Dendritic cell treated with granulocyte-macrophage colony-stimulating factor and Interleukin-4, amounts not matched to agents 40 ng/mL and 50 ng/mL, for 4 days (primary cell): ENCODE data around the gene PNMT.

Source experiments
- H3K27ac Mint-ChIP-seq: one replicate; pipeline ENCODE4 v1.8.0; 2022; ENCODE audit warnings: mild to moderate bottlenecking, mixed read lengths
- H3K27me3 Mint-ChIP-seq: one replicate; pipeline ENCODE4 v1.8.0; 2022; ENCODE audit warnings: mild to moderate bottlenecking, mixed read lengths
- H3K36me3 Mint-ChIP-seq: one replicate; pipeline ENCODE4 v1.8.0; 2022; ENCODE audit warnings: low read depth, mixed read lengths
- H3K4me1 Mint-ChIP-seq: one replicate; pipeline ENCODE4 v1.8.0; 2022; ENCODE audit warnings: low read depth, mixed read lengths
- H3K4me3 Mint-ChIP-seq: one replicate; pipeline ENCODE4 v1.8.0; 2022; ENCODE audit warnings: mild to moderate bottlenecking, moderate library complexity, mixed read lengths
- H3K9me3 Mint-ChIP-seq: one replicate; pipeline ENCODE4 v1.8.0; 2022; ENCODE audit warnings: mixed read lengths
- intact Hi-C: fragments of 100-400 bp; cut with micrococcal nuclease; formaldehyde crosslinking; loops from one replicate; pipeline ENCODE4 v1.15.0; 2022

Gene PNMT

DNA sequence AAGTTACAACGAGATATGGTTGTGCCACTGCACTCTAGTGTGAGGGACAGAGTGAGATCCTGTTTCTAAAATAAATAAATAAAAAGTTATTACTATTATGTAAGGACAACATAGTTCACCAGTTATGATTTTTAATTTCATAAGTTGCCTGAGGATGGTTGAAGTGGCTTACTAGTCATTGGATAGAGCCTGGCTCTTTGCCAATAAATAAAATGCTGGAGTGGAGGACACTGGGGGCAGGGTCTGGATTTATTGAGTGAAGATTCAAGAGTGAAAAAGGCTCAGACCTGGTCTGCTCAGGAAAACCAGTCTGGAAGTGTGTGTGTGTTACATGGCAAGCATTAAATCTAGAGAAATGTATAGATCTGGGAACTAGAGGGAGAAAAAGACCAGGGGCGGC is 29.2 kb upstream of the PNMT start:
- peak overlapping the region; percentile 37 for H3K27ac Mint-ChIP-seq
- peak overlapping the region; percentile 10 for H3K4me3 Mint-ChIP-seq
- H3K36me3 Mint-ChIP-seq: peaks cover 17% of the 10 kb centered on the region
- H3K4me1 Mint-ChIP-seq: peaks cover 93% of the 10 kb centered on the region
- no peaks in the 10 kb centered on the region for H3K9me3 Mint-ChIP-seq
- intact Hi-C loops: no loop called here
- no peaks in the 10 kb centered on the region for H3K27me3 Mint-ChIP-seq

- H3K27me3 Mint-ChIP-seq: no peaks in the 10 kb centered on the region
- peaks cover 21% of the 10 kb centered on the region for H3K36me3 Mint-ChIP-seq
- peak overlapping the region; percentile 37 for H3K27ac Mint-ChIP-seq
- H3K9me3 Mint-ChIP-seq: no peaks in the 10 kb centered on the region
- H3K4me3 Mint-ChIP-seq: peak overlapping the region; percentile 35
- intact Hi-C loops: no loop called here
- peaks cover 94% of the 10 kb centered on the region for H3K4me1 Mint-ChIP-seq
Observed at GRCh38 chr17:39639566-39640458, 28.4 kb upstream of the PNMT start.

DNA sequence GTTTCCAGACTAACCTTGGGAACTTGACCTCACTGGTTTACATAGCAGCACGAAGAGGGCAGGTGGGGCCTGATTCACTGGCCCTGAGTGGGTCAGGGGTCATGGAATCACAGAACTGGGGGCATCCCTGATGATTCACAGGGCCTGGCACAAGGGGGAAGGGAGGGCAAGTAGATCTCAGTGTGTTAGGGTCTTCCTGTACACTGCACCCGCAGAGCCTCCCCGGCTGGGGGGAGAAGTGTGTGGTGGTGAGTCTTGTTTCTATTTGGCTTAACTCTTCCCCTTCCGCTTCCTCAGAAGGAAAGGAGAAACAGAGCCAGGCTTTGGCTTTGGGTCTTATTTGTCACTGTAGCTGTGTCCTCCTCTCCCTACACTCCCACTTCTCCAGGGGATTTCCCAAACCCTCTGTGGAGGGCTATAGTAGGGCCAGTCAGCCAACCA is 27.6 kb upstream of the PNMT start:
- Mint-ChIP-seq H3K27me3 (no peaks in the 10 kb centered on the region), H3K4me3 (peak overlapping the region; percentile 63), H3K9me3 (no peaks in the 10 kb centered on the region), H3K36me3 (peaks cover 29% of the 10 kb centered on the region), H3K27ac (peak overlapping the region; percentile 37), H3K4me1 (peaks cover 94% of the 10 kb centered on the region)
- intact Hi-C loops: no loop called here

GRCh38 chr17:39641097-39641496 is 27.2 kb upstream of the PNMT start:
- H3K9me3 Mint-ChIP-seq: no peaks in the 10 kb centered on the region
- intact Hi-C loops: no loop called here
- no peak overlapping the region for H3K4me3 Mint-ChIP-seq
- peaks cover 34% of the 10 kb centered on the region for H3K36me3 Mint-ChIP-seq
- H3K27ac Mint-ChIP-seq: peak overlapping the region; percentile 37
- H3K4me1 Mint-ChIP-seq: peaks cover 94% of the 10 kb centered on the region
- no peaks in the 10 kb centered on the region for H3K27me3 Mint-ChIP-seq

DNA sequence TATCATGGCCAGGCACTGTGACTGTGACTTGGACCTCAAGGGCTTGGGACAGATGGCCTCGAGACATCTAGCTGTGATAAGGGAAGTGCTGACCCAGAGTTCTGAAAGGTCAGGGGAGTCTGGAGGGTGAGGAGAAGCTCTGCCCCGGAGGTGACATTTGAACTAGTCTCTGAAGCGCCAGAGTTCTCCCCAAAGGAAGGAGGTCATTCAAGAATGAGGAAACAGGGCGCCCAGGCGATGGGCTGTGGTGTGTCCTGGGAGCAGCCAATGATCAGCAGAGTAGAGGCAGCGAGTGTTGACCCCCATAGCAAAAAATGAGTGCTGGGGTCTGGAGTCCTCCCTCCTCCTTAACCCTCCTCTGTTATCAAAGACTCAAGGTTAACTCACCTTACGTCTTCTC is 26.4 kb upstream of the PNMT start:
- no peaks in the 10 kb centered on the region for H3K9me3 Mint-ChIP-seq
- no peaks in the 10 kb centered on the region for H3K27me3 Mint-ChIP-seq
- H3K4me3 Mint-ChIP-seq: no peak overlapping the region
- intact Hi-C loops: loop anchor here (2.0 kb wide), 1 partner anchor 17 kb away; no protein-coding TSS in a partner anchor
- H3K4me1 Mint-ChIP-seq: peaks cover 95% of the 10 kb centered on the region
- H3K27ac Mint-ChIP-seq: peak overlapping the region; percentile 37
- H3K36me3 Mint-ChIP-seq: peaks cover 37% of the 10 kb centered on the region

DNA sequence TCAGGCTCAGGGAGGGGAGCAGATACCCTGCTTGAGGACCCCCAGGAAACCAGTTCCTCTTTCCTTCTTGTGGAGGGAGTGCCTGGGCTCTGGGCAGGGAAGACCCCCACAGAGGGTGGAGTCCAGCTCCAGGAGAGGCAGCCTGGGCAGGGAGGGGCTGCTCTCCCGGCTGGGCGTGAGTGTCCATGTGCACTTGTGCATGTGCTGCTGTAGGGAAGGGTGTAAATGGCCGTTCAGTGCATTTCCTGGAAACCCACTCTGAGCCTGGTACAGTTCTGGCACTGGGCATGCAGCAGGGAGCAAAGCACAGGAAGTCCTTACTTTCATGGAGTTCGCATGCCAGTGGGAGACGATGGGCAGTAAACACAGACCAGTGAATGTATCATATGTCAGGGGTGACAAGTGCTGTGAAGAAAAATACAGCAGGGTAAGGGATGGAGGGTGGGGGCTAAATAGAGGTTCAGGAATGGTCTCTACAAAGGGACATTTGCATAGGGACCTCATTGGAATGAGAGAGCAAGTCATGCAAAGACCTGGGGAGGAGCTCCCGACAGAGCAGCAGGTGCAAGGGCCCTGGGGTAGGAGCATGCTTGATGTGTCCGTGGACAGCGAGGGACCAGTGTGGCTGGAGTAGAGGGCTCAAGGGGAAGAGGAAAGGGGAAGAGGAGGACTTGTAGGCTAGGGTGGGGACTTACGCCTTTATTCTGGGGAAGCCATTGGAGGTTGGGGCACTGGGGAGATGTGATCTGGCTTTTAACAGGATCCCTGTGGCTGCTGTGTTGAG is 25.8 kb upstream of the PNMT start:
- no peaks in the 10 kb centered on the region for H3K27me3 Mint-ChIP-seq
- H3K4me1 Mint-ChIP-seq: peaks cover 100% of the 10 kb centered on the region
- peaks cover 37% of the 10 kb centered on the region for H3K36me3 Mint-ChIP-seq
- H3K9me3 Mint-ChIP-seq: no peaks in the 10 kb centered on the region
- peak overlapping the region; percentile 60 for H3K4me3 Mint-ChIP-seq
- intact Hi-C loops: loop anchor here (2.0 kb wide), 1 partner anchor 16 kb away; no protein-coding TSS in a partner anchor
- peak overlapping the region; percentile 37 for H3K27ac Mint-ChIP-seq

GRCh38 chr17:39643271-39643670 is 25.0 kb upstream of the PNMT start:
- intact Hi-C loops: loop anchor here (2.0 kb wide), 1 partner anchor 16 kb away; no protein-coding TSS in a partner anchor
- no peaks in the 10 kb centered on the region for H3K27me3 Mint-ChIP-seq

DNA sequence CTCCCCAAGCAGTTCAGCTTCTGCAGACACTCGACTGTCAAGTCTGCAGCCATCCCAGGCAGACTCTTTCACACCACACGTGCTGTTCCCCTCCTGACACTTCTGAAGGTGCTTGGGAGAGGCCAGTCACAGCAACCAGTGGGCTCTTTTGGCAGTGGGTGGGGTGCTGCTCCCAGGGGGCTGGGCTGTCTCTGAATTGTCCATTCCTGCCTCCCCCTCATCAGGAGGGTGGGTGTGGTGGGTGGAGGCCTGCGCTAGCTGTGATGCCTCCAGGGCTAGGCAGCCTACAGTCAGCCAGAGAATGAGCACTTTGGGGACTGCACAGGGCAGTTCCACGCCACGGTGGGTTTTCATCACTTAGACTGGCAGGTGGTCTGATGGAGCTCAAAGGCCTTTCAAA is 21.0 kb upstream of the PNMT start:
- Mint-ChIP-seq H3K36me3 (peaks cover 53% of the 10 kb centered on the region), H3K9me3 (no peaks in the 10 kb centered on the region), H3K4me3 (no peak overlapping the region), H3K27ac (no peak overlapping the region), H3K27me3 (no peaks in the 10 kb centered on the region), H3K4me1 (peaks cover 97% of the 10 kb centered on the region)
- intact Hi-C loops: no loop called here

More at GRCh38 chr17:39643271-39643670, 25.0 kb upstream of the PNMT start:
- H3K4me1 Mint-ChIP-seq: peaks cover 100% of the 10 kb centered on the region
- H3K27ac Mint-ChIP-seq: peak overlapping the region; percentile 37
- H3K9me3 Mint-ChIP-seq: no peaks in the 10 kb centered on the region
- H3K4me3 Mint-ChIP-seq: peak overlapping the region; percentile 60
- peaks cover 30% of the 10 kb centered on the region for H3K36me3 Mint-ChIP-seq

- peaks cover 65% of the 10 kb centered on the region for H3K36me3 Mint-ChIP-seq
- no peak overlapping the region for H3K4me3 Mint-ChIP-seq
- H3K27me3 Mint-ChIP-seq: no peaks in the 10 kb centered on the region
- peaks cover 97% of the 10 kb centered on the region for H3K4me1 Mint-ChIP-seq
- intact Hi-C loops: no loop called here
- H3K9me3 Mint-ChIP-seq: no peaks in the 10 kb centered on the region
- H3K27ac Mint-ChIP-seq: peak overlapping the region; percentile 1
Observed at GRCh38 chr17:39648616-39649366, 19.5 kb upstream of the PNMT start.

GRCh38 chr17:39650121-39650579 is 18.1 kb upstream of the PNMT start:
- intact Hi-C loops: no loop called here
- no peak overlapping the region for H3K4me3 Mint-ChIP-seq
- peaks cover 87% of the 10 kb centered on the region for H3K4me1 Mint-ChIP-seq
- no peaks in the 10 kb centered on the region for H3K9me3 Mint-ChIP-seq
- no peak overlapping the region for H3K27ac Mint-ChIP-seq
- H3K27me3 Mint-ChIP-seq: no peaks in the 10 kb centered on the region
- peaks cover 72% of the 10 kb centered on the region for H3K36me3 Mint-ChIP-seq

DNA sequence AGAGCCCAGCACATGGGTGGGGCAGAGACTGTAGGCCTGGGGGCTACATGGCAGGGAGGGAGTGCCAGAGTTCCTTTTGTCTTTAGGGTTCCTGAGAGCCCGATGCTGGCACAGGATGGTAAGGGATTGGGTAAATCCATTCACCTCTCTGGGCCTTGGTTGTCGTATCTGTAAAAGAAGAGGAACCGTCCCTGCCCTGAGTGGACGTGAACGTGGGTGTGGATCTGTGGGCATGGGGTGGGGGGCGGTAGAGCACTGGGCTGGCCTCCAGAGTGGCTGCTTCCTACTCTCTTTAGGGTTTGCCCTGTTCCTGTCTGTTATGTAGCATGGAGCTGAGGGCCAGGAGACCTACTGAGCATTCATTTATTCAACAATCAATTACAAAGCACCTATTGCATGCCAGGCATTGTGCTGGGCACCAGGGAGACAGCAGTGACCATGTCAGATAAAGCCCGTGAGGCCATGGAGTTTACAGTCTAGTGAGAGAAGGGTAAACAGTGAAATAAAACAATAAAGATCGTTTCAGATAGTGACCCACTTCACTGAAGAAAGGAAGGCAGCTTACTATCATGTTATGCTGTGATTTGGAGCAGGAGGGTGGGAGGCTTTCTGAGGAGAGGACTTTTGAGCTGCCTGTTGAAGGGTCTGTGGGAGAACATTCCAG is 16.2 kb upstream of the PNMT start:
- peak overlapping the region; percentile 63 for H3K27ac Mint-ChIP-seq
- H3K9me3 Mint-ChIP-seq: no peaks in the 10 kb centered on the region
- no peaks in the 10 kb centered on the region for H3K27me3 Mint-ChIP-seq
- intact Hi-C loops: no loop called here
- no peak overlapping the region for H3K4me3 Mint-ChIP-seq
- peaks cover 76% of the 10 kb centered on the region for H3K36me3 Mint-ChIP-seq
- peaks cover 80% of the 10 kb centered on the region for H3K4me1 Mint-ChIP-seq

- Mint-ChIP-seq H3K4me1 (peaks cover 76% of the 10 kb centered on the region), H3K27me3 (no peaks in the 10 kb centered on the region), H3K4me3 (no peak overlapping the region), H3K36me3 (peaks cover 80% of the 10 kb centered on the region), H3K27ac (peak overlapping the region; percentile 63), H3K9me3 (no peaks in the 10 kb centered on the region)
- intact Hi-C loops: no loop called here
Observed at GRCh38 chr17:39652587-39653315, 15.5 kb upstream of the PNMT start.

- Mint-ChIP-seq H3K4me3 (no peak overlapping the region), H3K27ac (peak overlapping the region; percentile 63), H3K27me3 (no peaks in the 10 kb centered on the region), H3K36me3 (peaks cover 85% of the 10 kb centered on the region), H3K4me1 (peaks cover 76% of the 10 kb centered on the region), H3K9me3 (no peaks in the 10 kb centered on the region)
- intact Hi-C loops: no loop called here
Observed at GRCh38 chr17:39653316-39653661, 15.0 kb upstream of the PNMT start.
